Measurements from ENCODE around the gene SUN2. TPM values are rescaled to one million over a fixed set of nuclear protein-coding genes. Genes with fewer than 3 reads are reported as not detected.

The SUN2 gene
- total and polyA plus RNA-seq, 3 donors from 2014 or later: 90.8 to 331 (median 295) TPM

GRCh38 chr22:38744981-38745380 is 10.8 kb downstream of the SUN2 start:
- Histone ChIP-seq H3K4me1 (peaks cover 13% of the 10 kb centered on the region), H3K27ac (no peak overlapping the region), H3K9me3 (no peaks in the 10 kb centered on the region), H3K36me3 (ENCODE audit: low read depth, missing control alignments) (no peaks in the 10 kb centered on the region), H3K27me3 (no peaks in the 10 kb centered on the region), H3K4me3 (no peak overlapping the region)
- no peak for DNase-seq
- no peak for TF ChIP-seq CTCF (IDR thresholded peaks at IDR 0.05)
- TF ChIP-seq POLR2A (IDR thresholded peaks at IDR 0.05): no peak
- intact Hi-C loops (cut with DNase I; ENCODE audit: low total_unique reads): no loop called here
- WGBS, 2 donors: 67 to 83% methylated on average over 1 to 6 of the region's 6 CpGs

GRCh38 chr22:38742176-38742942 is 13.4 kb downstream of the SUN2 start:
- no peaks in the 10 kb centered on the region for H3K27me3 ChIP-seq
- no peaks in the 10 kb centered on the region for H3K36me3 ChIP-seq (ENCODE audit: low read depth, missing control alignments)
- 91 to 94% methylated on average over 15 to 25 of the region's 25 CpGs for WGBS, 2 donors
- TF ChIP-seq CTCF (IDR thresholded peaks at IDR 0.05) (no peak), POLR2A (IDR thresholded peaks at IDR 0.05) (no peak)
- H3K9me3 ChIP-seq: no peaks in the 10 kb centered on the region
- no peak overlapping the region for H3K4me3 ChIP-seq
- no peaks in the 10 kb centered on the region for H3K4me1 ChIP-seq
- intact Hi-C loops (cut with DNase I; ENCODE audit: low total_unique reads): no loop called here
- H3K27ac ChIP-seq: no peak overlapping the region
- no peak for DNase-seq

GRCh38 chr22:38741576-38741975 is 14.2 kb downstream of the SUN2 start:
- intact Hi-C loops (cut with DNase I; ENCODE audit: low total_unique reads): no loop called here
- no peak overlapping the region for H3K27ac ChIP-seq
- 91 to 96% methylated on average over 9 to 10 of the region's 10 CpGs for WGBS, 2 donors

GRCh38 chr22:38741166-38741565 is 14.6 kb downstream of the SUN2 start:
- Histone ChIP-seq H3K9me3 (no peaks in the 10 kb centered on the region), H3K4me3 (no peak overlapping the region), H3K4me1 (no peaks in the 10 kb centered on the region), H3K27ac (no peak overlapping the region), H3K36me3 (ENCODE audit: low read depth, missing control alignments) (no peaks in the 10 kb centered on the region), H3K27me3 (no peaks in the 10 kb centered on the region)
- WGBS, 2 donors: 89 to 91% methylated on average over 8 to 9 of the region's 9 CpGs
- TF ChIP-seq POLR2A (IDR thresholded peaks at IDR 0.05): no peak
- TF ChIP-seq CTCF (IDR thresholded peaks at IDR 0.05): no peak
- no peak for DNase-seq
- intact Hi-C loops (cut with DNase I; ENCODE audit: low total_unique reads): no loop called here

More at GRCh38 chr22:38741576-38741975, 14.2 kb downstream of the SUN2 start:
- no peaks in the 10 kb centered on the region for H3K27me3 ChIP-seq
- DNase-seq: no peak
- H3K4me1 ChIP-seq: no peaks in the 10 kb centered on the region
- H3K9me3 ChIP-seq: no peaks in the 10 kb centered on the region
- TF ChIP-seq POLR2A (IDR thresholded peaks at IDR 0.05) (no peak), CTCF (IDR thresholded peaks at IDR 0.05) (no peak)
- H3K36me3 ChIP-seq (ENCODE audit: low read depth, missing control alignments): no peaks in the 10 kb centered on the region
- no peak overlapping the region for H3K4me3 ChIP-seq

GRCh38 chr22:38740754-38741153 is 15.0 kb downstream of the SUN2 start:
- intact Hi-C loops (cut with DNase I; ENCODE audit: low total_unique reads): no loop called here
- H3K4me3 ChIP-seq: no peak overlapping the region
- 76 to 79% methylated on average over 8 of the region's 8 CpGs for WGBS, 2 donors
- H3K9me3 ChIP-seq: no peaks in the 10 kb centered on the region
- DNase-seq: no peak
- TF ChIP-seq CTCF (IDR thresholded peaks at IDR 0.05) (no peak), POLR2A (IDR thresholded peaks at IDR 0.05) (no peak)
- H3K27ac ChIP-seq: no peak overlapping the region
- no peaks in the 10 kb centered on the region for H3K36me3 ChIP-seq (ENCODE audit: low read depth, missing control alignments)
- no peaks in the 10 kb centered on the region for H3K4me1 ChIP-seq
- no peaks in the 10 kb centered on the region for H3K27me3 ChIP-seq
